Hematopoietic multipotent progenitor cell treated with erythropoietin and hydrocortisone succinate and interleukin-3 and kit ligand, for 8 days (in vitro differentiated cells): ENCODE results near the gene C1orf226.

Source experiments
- DNase-seq: peaks from one replicate; pipeline ENCODE4 v3.0.0-alpha.2; 2015

Gene C1orf226, protein sequence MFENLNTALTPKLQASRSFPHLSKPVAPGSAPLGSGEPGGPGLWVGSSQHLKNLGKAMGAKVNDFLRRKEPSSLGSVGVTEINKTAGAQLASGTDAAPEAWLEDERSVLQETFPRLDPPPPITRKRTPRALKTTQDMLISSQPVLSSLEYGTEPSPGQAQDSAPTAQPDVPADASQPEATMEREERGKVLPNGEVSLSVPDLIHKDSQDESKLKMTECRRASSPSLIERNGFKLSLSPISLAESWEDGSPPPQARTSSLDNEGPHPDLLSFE

DNA sequence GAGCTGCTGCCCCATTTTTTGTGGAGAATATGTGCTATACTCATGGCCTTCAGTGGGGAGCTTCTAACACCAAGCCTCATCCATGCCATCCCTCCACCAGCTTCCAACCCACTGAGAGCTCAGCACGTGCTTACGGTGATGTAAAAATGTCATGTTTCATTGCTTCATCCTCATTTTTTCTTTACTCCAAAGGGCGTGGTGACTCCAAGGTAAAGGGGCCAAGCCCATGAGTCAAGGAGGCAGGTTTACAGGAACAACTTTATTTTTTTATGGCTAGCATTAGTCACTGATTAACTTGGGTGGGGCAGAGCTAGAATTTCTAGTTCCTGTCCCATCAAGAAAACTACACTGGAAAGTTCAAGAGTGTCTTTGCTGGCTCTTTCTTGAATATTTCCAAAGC, at the start of gene C1orf226:
TSS of gene C1orf226 (plus strand) at position 346 of the 400 bp plus-strand sequence. CDS start 174 bp downstream, outside the sequence.
- no peak for DNase-seq

- DNase-seq: no peak
Observed at GRCh38 chr1:162333991-162334390, 47.5 kb upstream of the C1orf226 start.

- no peak for DNase-seq
Observed at GRCh38 chr1:162335126-162335525, 46.4 kb upstream of the C1orf226 start.

GRCh38 chr1:162336621-162337285, 44.8 kb upstream of the C1orf226 start:
- DNase-seq: no peak

GRCh38 chr1:162342452-162342983, 39.0 kb upstream of the C1orf226 start:
- no peak for DNase-seq

DNA sequence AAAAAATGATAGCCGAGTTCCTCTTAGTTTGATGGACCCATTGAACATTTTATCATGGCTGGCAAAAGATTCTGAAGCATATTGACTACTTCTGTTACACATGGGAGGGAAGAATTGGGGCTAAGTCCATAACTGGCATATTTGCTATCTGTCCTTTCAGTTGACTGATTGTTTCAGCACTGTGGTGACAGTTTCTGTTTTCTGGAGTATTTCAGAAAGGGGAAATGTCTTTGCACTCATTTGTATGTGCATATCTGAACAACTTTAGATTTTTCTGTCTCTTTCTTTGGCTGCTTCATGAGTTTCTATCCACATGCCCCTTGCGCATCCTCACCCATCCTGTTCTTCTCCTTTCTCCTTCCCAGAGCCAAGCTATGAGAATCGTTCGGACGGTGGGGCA, 38.1 kb upstream of the C1orf226 start:
- no peak for DNase-seq

DNA sequence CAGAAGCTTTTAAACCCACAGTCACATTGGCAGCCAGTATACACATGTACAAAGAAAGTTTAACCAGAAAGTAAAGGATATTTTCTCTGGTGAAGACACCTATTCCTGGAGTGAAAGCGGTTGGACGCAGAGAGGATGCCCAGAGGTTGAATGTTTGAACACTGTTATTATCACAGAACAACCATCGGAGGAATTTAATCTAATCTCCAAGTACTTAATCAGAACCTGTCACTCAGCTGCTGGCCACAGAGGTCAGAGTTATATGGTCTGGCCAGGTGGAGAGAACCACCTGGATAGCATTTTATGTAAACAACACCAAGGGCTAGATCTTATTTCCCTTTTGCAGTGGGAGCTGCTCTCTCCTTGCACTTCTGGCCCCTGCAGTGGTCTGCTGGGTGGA, 34.2 kb upstream of the C1orf226 start:
- DNase-seq: no peak

DNA sequence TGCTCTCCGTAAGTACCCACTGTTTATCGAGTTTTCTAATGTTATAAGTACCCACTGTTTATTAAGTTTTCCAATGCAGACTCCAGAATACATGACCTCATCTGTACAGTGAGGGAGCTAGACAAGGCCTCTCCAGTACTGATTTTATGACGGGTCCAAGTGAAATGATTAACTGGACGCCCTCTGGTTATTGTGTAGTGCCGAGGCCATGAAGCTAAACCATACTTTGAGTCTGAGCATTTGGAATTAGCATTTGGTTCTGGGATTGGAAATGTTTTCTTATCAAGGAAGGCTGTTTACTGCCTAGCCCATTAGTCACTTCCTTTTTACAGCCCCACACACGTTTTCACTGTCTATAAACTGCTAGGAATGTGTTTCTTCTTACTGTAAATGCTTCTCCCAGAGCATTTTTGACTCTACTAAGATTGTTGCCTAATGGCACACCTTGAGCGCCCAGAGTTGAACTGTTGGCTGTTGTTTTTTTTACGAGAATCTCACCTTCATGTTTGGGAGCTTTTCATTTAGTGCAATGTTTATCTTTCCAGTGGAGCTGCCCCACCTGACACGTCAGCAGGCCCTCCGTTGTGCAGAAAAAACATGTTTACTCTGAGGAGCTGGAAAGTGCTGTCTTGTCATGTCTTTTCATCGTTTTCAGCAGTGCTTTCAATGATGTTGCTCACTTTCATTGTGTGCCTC, 31.7 kb upstream of the C1orf226 start:
- no peak for DNase-seq

GRCh38 chr1:162351246-162351842, 30.2 kb upstream of the C1orf226 start:
- DNase-seq: peak; percentile 27

GRCh38 chr1:162351874-162352273, 29.7 kb upstream of the C1orf226 start:
- peak; percentile 20 for DNase-seq

- no peak for DNase-seq
Observed at GRCh38 chr1:162353078-162353477, 28.4 kb upstream of the C1orf226 start.

- no peak for DNase-seq
Observed at GRCh38 chr1:162353702-162354101, 27.8 kb upstream of the C1orf226 start.

DNA sequence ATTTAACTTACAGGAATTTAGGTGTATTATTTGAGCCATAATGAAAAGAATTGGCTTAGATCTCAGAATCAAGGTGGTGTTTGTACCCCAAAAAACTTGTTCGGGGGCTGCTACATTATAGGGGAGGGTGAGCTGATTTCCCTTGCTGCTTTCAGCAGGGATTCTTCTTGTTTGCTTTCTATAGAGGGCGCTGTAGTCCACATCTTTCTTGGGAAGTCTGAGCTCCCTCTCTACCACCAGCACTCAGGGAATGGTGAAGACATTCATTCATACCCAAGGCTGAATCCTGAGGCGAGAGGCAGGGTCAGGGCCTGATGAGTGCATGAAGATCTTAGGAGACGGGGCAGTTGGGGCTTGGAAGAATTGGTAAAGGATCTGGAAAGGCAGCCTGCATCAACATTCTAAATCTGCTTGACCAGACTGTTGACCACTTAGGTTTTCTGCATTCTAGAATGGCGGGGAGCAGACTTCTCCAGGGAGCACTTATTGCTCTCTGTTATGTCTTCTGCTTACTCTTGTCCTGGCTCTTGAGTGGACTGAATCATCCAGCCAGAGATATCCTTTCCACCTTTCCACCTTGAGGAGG, 23.8 kb upstream of the C1orf226 start:
- peak; percentile 76 for DNase-seq

DNA sequence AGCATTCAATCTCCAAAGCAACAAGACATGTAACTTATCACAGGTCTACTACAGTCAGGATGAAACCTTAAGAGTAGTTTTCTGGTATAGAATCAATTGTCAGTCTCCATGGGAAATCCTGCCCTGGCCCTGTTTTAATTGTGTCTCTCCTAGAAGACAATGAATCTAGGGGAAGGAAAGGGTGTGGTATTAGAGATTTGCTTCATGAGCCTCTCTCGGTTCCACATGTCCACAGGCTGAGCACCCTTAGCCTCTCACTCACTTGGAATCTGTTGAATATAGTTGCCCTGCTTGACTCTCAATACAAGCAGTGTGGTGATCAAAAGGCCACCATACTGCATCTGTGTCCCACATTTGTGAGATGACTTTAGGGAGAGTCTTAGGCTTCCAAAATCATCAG, 22.6 kb upstream of the C1orf226 start:
- DNase-seq: no peak

DNA sequence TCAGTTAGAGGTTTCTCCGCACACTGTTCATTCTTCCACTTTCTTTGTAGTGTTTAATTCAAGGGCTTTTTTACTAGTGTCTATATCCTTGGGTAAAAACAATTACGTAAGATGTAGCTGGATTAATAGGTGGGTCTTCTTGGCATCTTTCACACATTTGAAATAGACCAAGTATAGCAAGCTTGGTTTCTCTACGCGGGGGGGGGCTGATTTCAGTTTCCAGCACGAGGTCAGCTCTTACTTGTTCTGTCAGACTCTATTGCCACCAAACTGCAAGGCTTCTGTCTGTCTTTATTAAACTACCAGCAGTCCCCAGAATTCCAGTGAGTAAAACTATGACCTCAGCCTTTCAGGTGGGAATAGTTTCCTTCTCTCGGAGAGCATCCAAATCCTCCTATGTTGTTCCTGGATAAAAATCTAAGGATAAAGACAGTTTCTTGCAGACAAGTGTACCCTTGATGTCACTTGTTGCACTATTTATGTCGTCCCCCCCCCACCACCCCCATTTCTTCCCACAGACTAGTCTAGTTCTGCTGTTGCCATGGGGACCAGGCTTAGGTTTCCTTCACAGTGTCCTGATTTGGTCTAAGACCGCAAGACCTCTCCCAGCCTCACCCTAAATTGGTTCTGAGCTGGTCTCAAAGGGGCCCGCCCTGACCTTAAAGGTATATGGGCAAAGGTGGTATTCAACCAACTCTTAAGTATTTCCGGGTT, 21.8 kb upstream of the C1orf226 start:
- DNase-seq: no peak

GRCh38 chr1:162360237-162360873, 21.2 kb upstream of the C1orf226 start:
- DNase-seq: no peak

DNA sequence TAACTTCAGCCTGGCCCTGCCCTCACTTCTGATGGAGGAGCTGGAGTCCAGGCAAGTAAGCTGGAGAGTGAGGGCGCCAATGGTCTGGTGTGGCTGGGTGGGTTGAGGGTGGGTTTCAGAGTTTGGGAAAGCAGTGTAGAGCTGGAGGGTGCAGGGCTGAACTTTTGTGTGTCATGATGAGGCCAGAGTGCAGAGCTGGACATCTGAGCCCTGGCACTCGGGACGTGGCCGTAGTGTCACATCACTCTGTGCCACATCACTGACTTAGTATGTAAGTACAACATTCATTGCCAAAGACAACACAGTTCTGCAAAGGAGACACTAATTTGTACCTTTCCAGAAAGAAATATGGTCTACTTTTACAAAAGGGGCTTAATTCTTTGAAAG, 20.7 kb upstream of the C1orf226 start:
- no peak for DNase-seq

DNA sequence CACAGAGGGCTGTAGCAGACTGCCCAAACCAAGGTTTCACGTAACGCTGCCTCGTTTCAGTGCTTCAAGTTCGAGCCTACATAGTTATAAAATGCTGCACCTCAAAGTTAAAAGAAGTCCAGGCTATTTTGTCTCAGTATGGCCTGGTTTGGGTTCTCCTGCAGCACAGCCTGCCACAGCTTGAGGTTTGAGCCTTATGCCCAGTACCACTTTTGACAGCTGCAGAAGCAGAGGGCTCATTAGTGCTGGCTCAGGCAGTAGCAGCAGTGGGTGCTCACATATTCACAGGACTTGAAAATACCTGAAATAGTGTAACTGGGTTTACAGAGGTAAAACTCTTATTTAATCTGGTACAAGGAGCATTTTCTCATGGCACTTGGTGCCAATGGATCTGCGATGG, 20.2 kb upstream of the C1orf226 start:
- no peak for DNase-seq

GRCh38 chr1:162363823-162364222, 17.7 kb upstream of the C1orf226 start:
- no peak for DNase-seq

GRCh38 chr1:162364498-162364897, 17.0 kb upstream of the C1orf226 start:
- no peak for DNase-seq

DNA sequence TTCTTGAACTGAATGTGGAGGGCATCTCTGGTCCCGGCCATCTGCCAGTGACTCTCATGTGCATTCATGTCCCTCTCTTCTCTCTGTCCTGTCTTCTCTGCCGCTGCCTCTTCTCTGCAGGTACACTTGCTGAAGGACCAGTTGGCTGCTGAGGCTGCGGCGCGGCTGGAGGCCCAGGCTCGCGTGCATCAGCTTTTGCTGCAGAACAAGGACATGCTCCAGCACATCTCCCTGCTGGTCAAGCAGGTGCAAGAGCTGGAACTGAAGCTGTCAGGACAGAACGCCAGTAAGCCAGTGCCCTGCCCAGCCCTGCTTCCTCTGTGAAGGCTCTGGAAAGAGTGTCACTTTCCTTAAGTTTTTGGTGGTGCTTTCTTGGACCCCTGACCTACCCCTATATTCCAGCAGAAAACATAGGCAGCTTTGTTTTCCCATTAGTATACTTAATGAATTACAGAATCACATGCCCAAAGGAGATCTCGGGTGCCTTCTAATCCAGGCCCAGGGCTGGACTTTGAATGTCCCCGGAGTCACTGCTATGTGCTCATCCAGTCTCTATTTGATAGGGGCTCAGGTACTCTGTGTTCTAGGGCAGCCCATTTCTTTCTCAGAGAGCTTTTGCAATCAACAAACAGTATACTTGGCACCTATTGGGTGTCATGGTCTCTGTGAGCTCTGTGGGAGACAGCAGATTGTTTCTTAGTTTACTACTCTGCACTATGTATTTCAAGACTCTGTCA, 16.1 kb upstream of the C1orf226 start:
- DNase-seq: no peak
